Erythroblast (primary cell): ENCODE measurements around the gene CCDC183.
A peak's percentile ranks its signal among the peaks of the same experiment; 100 is the strongest.

Experiments used
- GATA1 ChIP-seq: IDR thresholded peaks from 2 replicates; pipeline ENCODE4 v1.6.1; 2011; ENCODE audit warnings: low read depth, mild to moderate bottlenecking, control low read depth, low read length, moderate library complexity
- POLR2A ChIP-seq: IDR thresholded peaks from 2 replicates; pipeline ENCODE4 v1.6.1; 2011; ENCODE audit warnings: mild to moderate bottlenecking, low read length

GRCh38 chr9:136849038-136849959 is 53.2 kb downstream of the CCDC183 start, which contains the start of gene PHPT1:
- TF ChIP-seq POLR2A = peak; percentile 79
- TF ChIP-seq GATA1 = no peak
